GM23338 (cell line): ENCODE results near the gene NT5DC4. TPM values are rescaled to one million over a fixed set of nuclear protein-coding genes. Genes with fewer than 3 reads are reported as not detected.

ENCODE experiments used
- ATAC-seq: fragments of 200-7000 bp; cut with Tn5 transposase; 3 replicates; pipeline ENCODE4 v1.9.1; 2020
- DNase-seq: peaks from one replicate; pipeline ENCODE4 v3.0.0-alpha.2; 2015; ENCODE audit warnings: low spot score
- H2AFZ ChIP-seq: fragments of 200-600 bp; sonication (generic); 2 replicates; pipeline ENCODE4 v1.8.0; 2016; ENCODE audit warnings: antibody characterized with exemption, mild to moderate bottlenecking, moderate library complexity
- H3F3A ChIP-seq: fragments of 200-600 bp; sonication (generic); replicated peaks from 2 replicates; pipeline ENCODE4 v1.8.0; 2017; ENCODE audit warnings: antibody characterized with exemption, mixed run types, low read depth
- H3K27ac ChIP-seq: fragments of 200-600 bp; sonication (generic); 2 replicates; pipeline ENCODE4 v1.6.1; 2016; ENCODE audit warnings: low read depth
- H3K27me3 ChIP-seq: fragments of 200-600 bp; sonication (generic); 2 replicates; pipeline ENCODE4 v1.8.0; 2016; ENCODE audit warnings: mild to moderate bottlenecking, mixed run types, moderate library complexity; ENCODE audit not compliant: insufficient read depth
- H3K36me3 ChIP-seq: fragments of 200-600 bp; sonication (generic); 2 replicates; pipeline ENCODE4 v1.8.0; 2016; ENCODE audit warnings: mild to moderate bottlenecking; ENCODE audit not compliant: insufficient read depth
- H3K4me1 ChIP-seq: fragments of 200-600 bp; sonication (generic); 2 replicates; pipeline ENCODE4 v1.8.0; 2016; ENCODE audit warnings: mild to moderate bottlenecking, moderate library complexity; ENCODE audit not compliant: insufficient read depth
- H3K4me2 ChIP-seq: fragments of 200-600 bp; sonication (generic); 2 replicates; pipeline ENCODE4 v1.7.1; 2017; ENCODE audit warnings: mixed run types
- H3K4me3 ChIP-seq: fragments of 200-600 bp; sonication (generic); 2 replicates; pipeline ENCODE4 v1.6.1; 2016; ENCODE audit warnings: mixed run types
- H3K79me2 ChIP-seq: fragments of 200-600 bp; sonication (generic); replicated peaks from 2 replicates; pipeline ENCODE4 v1.8.0; 2017; ENCODE audit warnings: mild to moderate bottlenecking; ENCODE audit not compliant: insufficient read depth
- H3K9me2 ChIP-seq: fragments of 200-600 bp; sonication (generic); 2 replicates; pipeline ENCODE4 v1.8.0; 2017; ENCODE audit not compliant: insufficient read depth
- H4K20me1 ChIP-seq: fragments of 200-600 bp; sonication (generic); replicated peaks from 2 replicates; pipeline ENCODE4 v1.8.0; 2017; ENCODE audit warnings: mild to moderate bottlenecking; ENCODE audit not compliant: insufficient read depth
- H3K27ac Mint-ChIP-seq: 2 replicates; pipeline ENCODE4 v1.8.0; 2020; ENCODE audit warnings: inconsistent platforms, mild to moderate bottlenecking, moderate library complexity, mixed read lengths
- H3K27me3 Mint-ChIP-seq: 3 replicates; pipeline ENCODE4 v1.8.0; 2022; ENCODE audit warnings: low read depth, mild to moderate bottlenecking, moderate library complexity, mixed read lengths, inconsistent platforms; ENCODE audit not compliant: insufficient read depth, poor library complexity
- H3K36me3 Mint-ChIP-seq: 3 replicates; pipeline ENCODE4 v1.8.0; 2021; ENCODE audit warnings: low read depth, mild to moderate bottlenecking, inconsistent platforms, moderate library complexity, mixed read lengths
- H3K4me1 Mint-ChIP-seq: 3 replicates; pipeline ENCODE4 v1.8.0; 2020; ENCODE audit warnings: mild to moderate bottlenecking, inconsistent platforms, mixed read lengths
- H3K4me3 Mint-ChIP-seq: 3 replicates; pipeline ENCODE4 v1.8.0; 2021; ENCODE audit warnings: moderate library complexity, mild to moderate bottlenecking, inconsistent platforms, mixed read lengths
- H3K9me3 Mint-ChIP-seq: 3 replicates; pipeline ENCODE4 v1.8.0; 2020; ENCODE audit warnings: moderate library complexity, mild to moderate bottlenecking, inconsistent platforms, mixed read lengths
- CREB1 ChIP-seq: fragments of 250-450 bp; sonication (Bioruptor Pico); IDR thresholded peaks from 2 replicates; pipeline ENCODE4 v1.5.0; 2020; ENCODE audit warnings: low read depth, mild to moderate bottlenecking, moderate library complexity
- CTCF ChIP-seq, 2 experiments: fragments of 200-600 bp in 1 of 2; sonication (generic) in 1 of 2; conservative IDR thresholded peaks; 2 replicates each; pipeline versions ENCODE4 v1.5.1 to v1.6.1; 2016 to 2017; ENCODE audit warnings: antibody characterized with exemption in 2 of 2, low read depth in 2 of 2, mild to moderate bottlenecking in 2 of 2, moderate library complexity in 1 of 2
- EZH2 ChIP-seq: fragments of 200-600 bp; sonication (generic); IDR thresholded peaks from one replicate; pipeline ENCODE4 v1.8.0; 2017; ENCODE audit warnings: antibody characterized with exemption, mild to moderate bottlenecking, low read depth; ENCODE audit not compliant: unreplicated experiment
- NANOG ChIP-seq: IDR thresholded peaks from 2 replicates; pipeline ENCODE4 v1.6.1; 2016; ENCODE audit warnings: antibody characterized with exemption, borderline replicate concordance
- STAT1 ChIP-seq: IDR thresholded peaks from one replicate; pipeline ENCODE4 v1.6.1; 2016; ENCODE audit warnings: antibody characterized with exemption; ENCODE audit not compliant: unreplicated experiment
- ZNF114 ChIP-seq: fragments of 250-450 bp; sonication (Bioruptor Pico); IDR thresholded peaks from 2 replicates; pipeline ENCODE4 v1.5.0; 2020; ENCODE audit warnings: mild to moderate bottlenecking, moderate library complexity
- ZNF462 ChIP-seq: fragments of 250-450 bp; sonication (Bioruptor Pico); IDR thresholded peaks from 2 replicates; pipeline ENCODE4 v1.5.0; 2020; ENCODE audit warnings: mild to moderate bottlenecking, moderate library complexity
- polyA plus RNA-seq: library from polyadenylated mRNA; unstranded; fragments of >200 nt; fragmentation: Nextera tagmentation; extraction: Ambion mirVana; gene quantifications from 2 replicates; pipeline ENCODE4 v1.2.1, GENCODE V29; 2016
- total RNA-seq: library from RNA; depleted of rRNA; stranded (reverse); fragments of >200 nt; shearing (Covaris generic); gene quantifications from 2 replicates; pipeline ENCODE4 v1.2.3, GENCODE V29; 2014
- TF ChIP-seq, protein P1 (sequence below): IDR thresholded peaks from 2 replicates; pipeline ENCODE4 v1.6.1; 2016; ENCODE audit warnings: antibody characterized with exemption

Gene NT5DC4
- total and polyA plus RNA-seq, 2 experiments from 2014 or later: not detected

DNA sequence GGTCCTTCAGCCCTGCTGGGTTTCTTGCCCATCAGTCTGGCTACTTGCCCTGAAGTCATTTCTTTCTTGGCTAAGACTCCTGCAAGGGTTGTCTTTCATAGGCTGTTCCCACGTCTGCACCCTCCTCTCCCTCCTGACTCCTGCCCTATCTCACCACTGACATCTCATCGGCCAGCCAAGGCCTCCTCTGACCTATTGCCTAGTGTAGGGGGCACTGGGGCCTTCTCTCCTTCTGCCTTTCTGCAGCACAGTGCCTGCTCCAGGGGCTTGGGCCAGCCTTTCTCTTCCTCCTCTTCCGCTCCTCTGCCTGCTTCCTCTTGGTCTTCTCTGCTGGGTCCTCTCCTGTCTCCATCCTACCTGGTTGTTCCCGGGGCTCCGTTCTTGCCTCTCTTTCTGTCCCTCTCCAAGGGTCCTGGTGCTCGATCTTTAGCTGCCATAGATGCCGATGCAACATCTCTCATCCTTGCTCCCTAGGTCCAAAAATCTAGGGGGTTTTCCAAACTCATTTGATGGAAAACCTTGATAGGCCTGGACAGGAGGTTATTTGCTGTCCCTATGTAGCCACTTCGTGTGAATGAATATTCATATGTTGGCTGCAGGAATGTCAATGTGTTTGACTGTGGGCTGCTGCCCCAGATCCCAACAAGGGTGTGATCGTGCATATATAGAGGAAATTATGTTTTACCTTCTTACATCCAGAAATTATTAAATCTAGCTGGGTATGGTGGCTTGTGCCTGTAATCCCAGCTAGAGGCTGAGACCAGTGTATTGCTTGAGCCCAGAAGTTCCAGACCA, 9.7 kb upstream of the NT5DC4 start:
- no peak overlapping the region for H3K4me3 ChIP-seq
- Mint-ChIP-seq H3K4me1 (peaks cover 3% of the 10 kb centered on the region; the same call in 1 of the 3 replicates), H3K27me3 (peaks cover 2% of the 10 kb centered on the region), H3K27ac (no peak overlapping the region), H3K4me3 (no peak overlapping the region), H3K9me3 (no peaks in the 10 kb centered on the region), H3K36me3 (no peaks in the 10 kb centered on the region)
- TF ChIP-seq EZH2: no peak
- TF ChIP-seq, protein P1, sequence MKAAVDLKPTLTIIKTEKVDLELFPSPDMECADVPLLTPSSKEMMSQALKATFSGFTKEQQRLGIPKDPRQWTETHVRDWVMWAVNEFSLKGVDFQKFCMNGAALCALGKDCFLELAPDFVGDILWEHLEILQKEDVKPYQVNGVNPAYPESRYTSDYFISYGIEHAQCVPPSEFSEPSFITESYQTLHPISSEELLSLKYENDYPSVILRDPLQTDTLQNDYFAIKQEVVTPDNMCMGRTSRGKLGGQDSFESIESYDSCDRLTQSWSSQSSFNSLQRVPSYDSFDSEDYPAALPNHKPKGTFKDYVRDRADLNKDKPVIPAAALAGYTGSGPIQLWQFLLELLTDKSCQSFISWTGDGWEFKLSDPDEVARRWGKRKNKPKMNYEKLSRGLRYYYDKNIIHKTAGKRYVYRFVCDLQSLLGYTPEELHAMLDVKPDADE: no peak
- TF ChIP-seq STAT1: no peak
- TF ChIP-seq ZNF114 (CRISPR knock-in tag): no peak
- TF ChIP-seq ZNF462 (CRISPR knock-in tag): no peak
- TF ChIP-seq CTCF (conservative IDR thresholded peaks at IDR 0.05; ENCODE audit: low read depth in 2 of 2): no peak
- TF ChIP-seq NANOG: no peak
- TF ChIP-seq CREB1 (CRISPR knock-in tag): no peak
- no peaks in the 10 kb centered on the region for H3K36me3 ChIP-seq
- H3K27me3 ChIP-seq: no peaks in the 10 kb centered on the region
- no peaks in the 10 kb centered on the region for H3K4me1 ChIP-seq
- H4K20me1 ChIP-seq: no peaks in the 10 kb centered on the region
- no peak overlapping the region for H3K4me2 ChIP-seq
- H3F3A ChIP-seq: no peaks in the 10 kb centered on the region
- no peak overlapping the region for H2AFZ ChIP-seq
- H3K79me2 ChIP-seq: no peaks in the 10 kb centered on the region
- 0 out of 2 replicates have a peak, but pooled peaks cover 4% of the 10 kb centered on the region for H3K9me2 ChIP-seq
- DNase-seq (no peak), ATAC-seq (no peak)
- H3K27ac ChIP-seq: no peak overlapping the region
